NCI-H1930 (cell line): ENCODE data around the gene PAQR8.
A peak's percentile ranks its signal among the peaks of the same experiment; 100 is the strongest.

ENCODE experiments used
- DNase-seq, 2 experiments: peaks; one replicate each; lab custom pipeline; 2025; lab: John Stamatoyannopoulos, UW

The PAQR8 gene, protein sequence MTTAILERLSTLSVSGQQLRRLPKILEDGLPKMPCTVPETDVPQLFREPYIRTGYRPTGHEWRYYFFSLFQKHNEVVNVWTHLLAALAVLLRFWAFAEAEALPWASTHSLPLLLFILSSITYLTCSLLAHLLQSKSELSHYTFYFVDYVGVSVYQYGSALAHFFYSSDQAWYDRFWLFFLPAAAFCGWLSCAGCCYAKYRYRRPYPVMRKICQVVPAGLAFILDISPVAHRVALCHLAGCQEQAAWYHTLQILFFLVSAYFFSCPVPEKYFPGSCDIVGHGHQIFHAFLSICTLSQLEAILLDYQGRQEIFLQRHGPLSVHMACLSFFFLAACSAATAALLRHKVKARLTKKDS

DNA sequence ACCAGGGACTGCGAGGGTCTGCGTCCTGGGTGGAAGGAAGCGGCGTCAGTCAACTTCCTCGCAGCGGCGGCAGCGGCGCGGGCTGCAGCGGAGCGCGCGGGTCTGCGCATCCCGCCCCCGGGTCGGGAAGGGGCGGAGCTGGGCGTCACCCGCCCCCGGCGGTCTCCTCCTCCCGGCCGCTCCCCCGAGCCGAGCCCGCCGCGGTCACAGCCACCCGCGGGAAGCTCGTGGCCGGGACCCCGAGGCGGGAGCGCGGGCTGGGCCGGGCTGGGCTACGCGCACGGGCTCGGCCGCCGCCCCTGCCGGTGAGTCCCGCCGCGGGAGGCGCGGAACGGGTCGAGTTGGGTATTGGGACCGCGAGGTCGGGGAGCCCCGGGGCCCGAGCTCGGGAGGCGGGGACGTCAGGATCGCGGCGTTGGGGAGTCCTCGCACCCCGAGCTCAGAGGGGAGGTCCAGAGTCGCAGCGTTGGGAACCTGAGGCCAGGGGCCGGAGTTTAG, at the start of gene PAQR8:
Gene PAQR8, plus strand, starts transcription at position 207 of the 498 bp plus-strand sequence. CDS start 41,063 bp downstream, outside the sequence.
- DNase-seq, result peak in 1 of 2 experiments; percentile 67

DNA sequence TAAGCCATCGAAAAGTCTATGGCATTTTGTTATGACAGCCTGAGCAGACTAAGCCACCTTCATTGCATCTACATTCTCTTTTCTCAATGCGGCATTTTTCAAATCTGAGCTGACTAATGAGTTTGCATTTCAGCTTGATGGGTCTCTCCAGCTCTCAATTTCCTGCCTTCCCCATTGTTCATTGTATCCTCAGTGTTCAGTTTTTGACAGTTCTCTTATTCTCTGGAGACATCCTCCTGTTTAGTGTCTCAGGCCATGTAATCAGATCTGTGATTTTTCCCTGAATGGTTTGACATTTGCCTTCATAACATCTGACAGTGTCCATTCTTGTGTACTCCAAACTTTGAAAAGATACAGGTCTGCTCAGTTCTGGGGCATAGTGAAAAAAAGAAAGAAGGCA, 49.5 kb upstream of the PAQR8 start:
- no peak for DNase-seq

GRCh38 chr6:52314752-52315151, 47.2 kb upstream of the PAQR8 start:
- DNase-seq, result no peak

- no peak for DNase-seq
Observed at GRCh38 chr6:52317211-52317610, 44.7 kb upstream of the PAQR8 start.

DNA sequence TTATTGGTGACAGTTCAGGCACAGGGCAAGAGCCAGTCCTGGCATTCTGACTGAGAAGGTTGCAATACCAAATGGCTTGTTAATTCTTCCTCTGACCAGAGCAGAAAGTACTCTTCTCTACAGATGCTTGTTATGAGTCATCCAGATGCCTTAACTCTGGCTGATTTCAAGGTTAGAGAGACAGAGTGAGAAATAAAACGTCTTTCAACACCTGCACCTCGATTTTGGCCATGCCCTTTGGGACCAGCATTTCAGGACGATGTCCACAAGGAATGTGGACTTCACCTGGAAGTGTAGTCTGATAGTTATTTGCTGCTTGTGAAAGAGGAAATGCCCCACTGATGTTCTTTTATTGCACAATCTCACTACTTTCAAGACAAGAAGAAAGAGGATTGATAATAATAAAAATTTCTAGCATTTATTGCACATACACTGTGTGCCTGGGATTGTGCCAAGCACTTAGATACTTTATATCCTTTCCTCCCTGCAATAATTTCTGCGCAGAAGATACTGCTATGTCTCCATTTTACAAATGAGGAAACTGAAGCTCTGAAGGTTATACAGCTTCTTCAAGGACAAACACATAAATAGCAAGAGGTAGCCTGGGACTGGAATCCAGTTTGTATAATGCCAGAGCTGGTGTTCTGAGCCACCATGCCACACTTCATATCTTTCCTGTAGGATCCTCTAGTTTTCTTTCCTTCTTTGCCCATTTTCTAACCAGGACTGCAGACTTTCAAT, 43.9 kb upstream of the PAQR8 start:
- DNase-seq, result no peak

GRCh38 chr6:52324189-52324588, 37.8 kb upstream of the PAQR8 start:
- DNase-seq, result no peak

- no peak for DNase-seq
Observed at GRCh38 chr6:52325695-52326471, 36.1 kb upstream of the PAQR8 start.

DNA sequence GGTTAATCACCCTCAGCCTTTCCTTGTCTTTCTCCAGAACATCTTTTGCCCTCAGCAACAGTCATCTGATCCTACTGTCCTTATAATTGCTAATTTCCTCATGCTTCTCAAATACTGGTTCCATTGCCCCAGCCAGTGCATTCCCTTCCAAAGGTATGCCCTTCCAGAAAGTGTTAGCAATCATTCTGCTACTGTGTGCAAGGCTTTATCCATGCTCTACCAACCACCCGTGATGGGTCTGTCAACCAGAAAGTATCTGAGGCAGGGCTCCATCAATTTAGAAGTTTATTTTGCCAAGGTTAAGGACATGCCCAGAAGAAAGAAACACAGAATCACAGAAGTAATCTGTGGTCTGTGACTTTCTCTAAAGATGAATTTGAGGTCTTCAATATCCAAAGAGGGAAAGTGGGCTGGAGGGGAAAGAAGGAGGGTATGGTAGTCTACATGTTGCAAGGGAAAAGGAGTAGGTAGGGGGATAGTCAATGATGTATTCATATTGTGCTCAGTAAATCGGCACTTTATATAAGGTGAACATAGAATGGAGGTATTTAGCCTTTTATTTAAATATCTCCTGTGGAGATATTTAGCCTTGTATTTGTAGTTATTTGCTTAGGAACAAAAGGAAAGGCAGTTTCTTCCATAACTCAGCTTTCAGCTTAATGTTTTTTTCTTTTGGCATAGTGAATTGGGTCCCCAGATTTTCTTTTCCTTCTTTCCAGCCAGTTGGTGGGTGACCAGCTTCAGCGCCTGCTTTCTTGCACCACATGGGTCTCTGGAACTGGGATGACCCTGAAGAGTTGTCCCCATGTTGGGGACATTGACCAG, 35.2 kb upstream of the PAQR8 start:
- DNase-seq, result no peak

GRCh38 chr6:52328303-52328662, 33.7 kb upstream of the PAQR8 start:
- no peak for DNase-seq

DNA sequence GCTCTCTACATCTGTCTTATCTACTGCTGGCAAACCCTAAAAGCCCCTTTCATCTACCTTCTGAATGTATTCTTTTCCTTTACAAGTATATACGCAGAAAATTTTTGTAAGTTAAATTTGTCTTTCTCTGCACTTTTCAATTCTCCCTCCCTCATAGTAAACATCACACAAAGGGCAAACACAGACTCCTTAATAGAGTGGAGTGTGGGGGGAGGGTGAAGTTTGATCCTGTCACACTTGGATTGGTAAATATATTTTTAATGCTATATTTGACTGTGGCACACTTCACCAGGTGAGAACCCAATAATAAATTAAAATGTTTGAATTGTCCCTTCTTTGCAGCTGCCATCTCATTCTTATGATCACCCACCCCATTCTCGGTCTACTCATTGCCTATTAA, 33.2 kb upstream of the PAQR8 start:
- no peak for DNase-seq

GRCh38 chr6:52330470-52330869, 31.5 kb upstream of the PAQR8 start:
- no peak for DNase-seq

DNA sequence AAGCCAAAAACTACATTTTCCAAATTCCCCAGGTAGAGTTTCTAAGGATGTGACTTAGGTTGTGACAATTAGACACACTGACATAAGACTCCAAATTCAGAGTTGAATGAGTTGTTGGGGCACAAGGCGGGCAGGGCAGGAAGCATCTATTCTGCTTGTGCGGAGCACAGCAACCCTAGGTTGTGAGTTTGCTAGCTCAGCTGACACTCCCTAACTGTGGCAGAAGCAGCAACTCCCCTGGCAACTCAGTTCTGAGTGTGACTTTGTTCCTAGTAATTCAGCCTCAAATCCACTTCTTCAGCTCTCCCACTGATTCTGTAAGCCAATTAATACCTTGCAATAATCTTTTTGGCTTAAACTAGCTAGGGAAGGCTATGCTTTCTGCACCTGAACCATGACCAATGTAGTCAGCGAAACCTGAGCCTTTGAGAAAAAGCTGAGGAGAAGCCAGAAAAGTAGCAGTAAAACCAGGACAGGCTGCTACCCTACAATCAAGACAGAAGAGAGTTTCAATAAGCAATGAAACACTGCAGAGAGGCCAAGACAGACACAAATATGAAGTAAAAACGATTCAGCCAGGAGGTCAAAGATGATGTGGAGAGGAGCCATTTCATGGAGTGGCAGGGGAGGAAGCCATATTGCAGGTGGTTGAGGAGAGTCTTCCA, 30.0 kb upstream of the PAQR8 start:
- DNase-seq, result no peak

DNA sequence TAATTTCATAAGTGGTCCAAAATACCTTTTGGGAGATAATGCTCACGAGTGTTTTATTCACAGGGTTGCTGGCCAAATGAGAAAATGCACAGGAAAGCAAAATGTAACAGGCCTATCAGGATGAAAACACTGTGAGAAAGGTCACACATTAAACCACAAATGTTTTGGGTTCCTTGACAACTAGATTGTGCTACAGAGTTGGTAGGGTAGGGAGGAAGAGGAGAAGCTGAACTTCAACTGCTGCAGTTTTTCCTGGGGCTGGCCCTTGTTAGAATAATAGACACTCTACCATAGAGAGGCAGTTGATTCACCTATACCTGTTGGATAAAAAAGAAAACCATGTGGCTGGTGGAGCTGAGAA, 28.1 kb upstream of the PAQR8 start:
- no peak for DNase-seq

DNA sequence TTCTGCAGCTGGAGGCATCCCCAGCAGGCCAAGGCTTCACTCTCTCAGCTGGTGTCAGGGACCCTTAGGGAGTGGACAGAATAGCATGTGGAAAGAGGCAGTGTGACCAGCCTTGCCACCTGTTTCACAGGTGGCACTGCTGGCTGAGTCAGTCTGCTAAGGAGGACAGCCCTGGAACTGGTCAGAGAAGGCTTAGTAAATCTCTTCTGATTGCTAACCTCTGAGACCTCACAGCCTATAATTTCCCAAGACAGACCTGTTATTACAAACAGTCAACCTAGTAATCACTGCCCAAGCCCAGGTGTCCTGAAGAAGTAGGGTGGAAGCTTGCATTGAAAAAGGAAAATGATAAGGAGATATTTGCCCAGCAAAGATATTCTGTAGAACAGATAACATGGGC, 26.4 kb upstream of the PAQR8 start:
- DNase-seq, result no peak

GRCh38 chr6:52336919-52337561, 24.9 kb upstream of the PAQR8 start:
- no peak for DNase-seq

- no peak for DNase-seq
Observed at GRCh38 chr6:52337633-52338290, 24.2 kb upstream of the PAQR8 start.

DNA sequence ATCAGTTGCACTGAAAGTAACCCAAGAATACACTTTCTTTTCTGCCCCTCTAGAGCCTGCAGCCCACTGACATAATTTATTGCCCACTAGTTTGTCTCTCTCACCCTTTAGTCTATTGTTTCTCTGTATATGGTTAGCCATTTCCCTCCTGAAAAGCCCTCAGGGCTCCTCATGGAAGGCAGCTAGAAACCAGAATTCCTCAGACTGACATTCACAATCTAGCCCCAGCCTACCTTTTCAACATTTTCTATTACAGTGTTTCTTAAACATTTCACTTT, 21.4 kb upstream of the PAQR8 start:
- no peak for DNase-seq

GRCh38 chr6:52341561-52342260, 20.2 kb upstream of the PAQR8 start:
- DNase-seq, result no peak

- no peak for DNase-seq
Observed at GRCh38 chr6:52345311-52345710, 16.6 kb upstream of the PAQR8 start.

DNA sequence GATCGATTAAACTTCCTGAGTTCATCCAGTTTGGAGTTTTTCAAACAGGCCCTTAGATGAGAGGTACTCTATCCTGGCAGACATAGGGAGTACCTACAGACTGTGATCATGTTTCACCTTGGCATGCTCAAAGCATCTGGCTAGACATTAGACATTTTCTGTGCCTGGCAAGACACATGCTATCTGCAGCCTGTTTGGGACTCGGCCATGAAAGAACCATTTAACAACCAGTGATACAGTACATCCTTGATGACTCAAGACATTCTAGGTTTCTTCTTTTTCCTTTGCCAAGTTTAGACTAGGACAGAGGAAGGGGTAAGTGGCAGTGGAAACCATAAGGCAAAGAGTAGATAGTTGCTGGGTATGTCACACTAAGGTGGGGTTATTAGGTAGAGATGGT, 15.4 kb upstream of the PAQR8 start:
- DNase-seq, result no peak
